ENCODE data around the gene NECTIN3. TPM values are rescaled to one million over a fixed set of nuclear protein-coding genes. Genes with fewer than 3 reads are reported as not detected.

Gene NECTIN3
- total RNA-seq, 1 donor from 2014 or later = 20.4 TPM

GRCh38 chr3:111035316-111035715, 36.3 kb upstream of the NECTIN3 start:
- Histone ChIP-seq H3K4me1 (no peaks in the 10 kb centered on the region), H3K9me3 (peaks cover 4% of the 10 kb centered on the region), H3K27ac (no peak overlapping the region), H3K4me3 (no peak overlapping the region), H3K36me3 (no peaks in the 10 kb centered on the region), H3K27me3 (no peaks in the 10 kb centered on the region)
- intact Hi-C loops (cut with DNase I) = no loop called here
- TF ChIP-seq POLR2AphosphoS5 (IDR thresholded peaks at IDR 0.05; ENCODE audit: insufficient read depth in 1 of 2, low read depth in 1 of 2) (no peak), POLR2A (IDR thresholded peaks at IDR 0.05) (no peak), CTCF (IDR thresholded peaks at IDR 0.05) (no peak)
- DNase-seq (ENCODE audit: extremely low spot score in 2 of 2) = no peak

DNA sequence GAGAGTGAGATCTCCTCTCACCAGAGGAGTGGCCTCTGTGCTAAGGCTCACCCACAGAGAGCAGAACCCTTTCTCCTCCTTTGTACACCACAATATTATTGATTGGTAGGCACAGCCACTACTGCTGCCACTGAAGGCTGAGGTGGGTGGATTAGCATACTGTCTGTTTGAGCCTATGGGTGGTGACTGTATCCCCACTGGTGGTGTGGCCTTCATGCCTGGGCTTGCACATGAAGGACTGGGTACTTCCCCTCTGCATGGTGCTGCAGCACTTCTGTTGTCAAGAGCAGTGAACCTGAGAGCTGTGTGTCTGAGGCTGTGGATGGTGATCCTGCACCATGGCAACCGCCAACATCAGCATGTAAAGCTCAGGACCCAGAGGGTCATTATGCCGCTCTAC, 35.7 kb upstream of the NECTIN3 start:
- TF ChIP-seq POLR2A (IDR thresholded peaks at IDR 0.05) = no peak
- TF ChIP-seq CTCF (IDR thresholded peaks at IDR 0.05) = no peak
- no peak for TF ChIP-seq POLR2AphosphoS5 (IDR thresholded peaks at IDR 0.05; ENCODE audit: insufficient read depth in 1 of 2, low read depth in 1 of 2)
- Histone ChIP-seq H3K36me3 (no peaks in the 10 kb centered on the region), H3K9me3 (peaks cover 4% of the 10 kb centered on the region), H3K4me3 (no peak overlapping the region), H3K4me1 (no peaks in the 10 kb centered on the region), H3K27me3 (no peaks in the 10 kb centered on the region), H3K27ac (no peak overlapping the region)
- intact Hi-C loops (cut with DNase I) = no loop called here
- DNase-seq (ENCODE audit: extremely low spot score in 2 of 2) = no peak

DNA sequence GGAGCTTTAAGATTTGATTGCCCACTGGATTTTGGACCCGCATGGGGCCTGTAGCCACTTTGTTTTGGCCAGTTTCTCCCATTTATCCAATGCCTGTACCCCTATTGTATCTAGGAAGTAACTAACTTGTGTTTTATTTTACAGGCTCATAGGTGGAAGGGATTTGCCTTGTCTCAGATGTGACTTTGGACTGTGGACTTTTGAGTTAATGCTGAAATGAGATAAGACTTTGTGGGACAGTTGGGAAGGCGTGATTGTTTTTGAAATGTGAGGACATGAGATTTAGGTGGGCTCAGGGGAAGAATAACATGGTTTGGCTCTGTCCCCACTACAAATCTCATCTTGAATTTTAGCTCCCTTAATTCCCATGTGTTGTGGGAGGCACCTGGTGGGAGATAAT, 30.7 kb upstream of the NECTIN3 start:
- intact Hi-C loops (cut with DNase I) = no loop called here
- no peak for DNase-seq (ENCODE audit: extremely low spot score in 2 of 2)
- TF ChIP-seq CTCF (IDR thresholded peaks at IDR 0.05) (no peak), POLR2A (IDR thresholded peaks at IDR 0.05) (no peak), POLR2AphosphoS5 (IDR thresholded peaks at IDR 0.05; ENCODE audit: insufficient read depth in 1 of 2, low read depth in 1 of 2) (no peak)

DNA sequence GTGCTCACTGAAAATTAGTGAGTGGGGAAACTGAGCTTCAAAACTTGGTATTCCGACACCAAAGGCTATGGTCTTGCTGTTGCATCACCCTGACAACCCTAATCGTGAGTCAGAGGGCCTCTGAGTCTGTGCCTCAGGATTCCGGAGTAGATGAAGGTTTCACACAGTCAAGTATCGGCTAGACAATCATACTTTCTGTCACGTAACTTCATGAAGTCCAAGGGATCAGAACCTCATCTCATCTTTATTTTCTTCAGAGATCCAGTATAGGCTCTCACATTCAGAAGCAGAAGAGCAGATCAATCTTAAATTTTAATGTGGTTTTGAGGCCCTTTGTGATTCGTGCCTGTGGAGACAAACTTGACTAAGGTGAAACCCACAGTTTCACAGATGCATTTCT, 26.1 kb upstream of the NECTIN3 start:
- TF ChIP-seq POLR2A (IDR thresholded peaks at IDR 0.05) = no peak
- TF ChIP-seq POLR2AphosphoS5 (IDR thresholded peaks at IDR 0.05; ENCODE audit: insufficient read depth in 1 of 2, low read depth in 1 of 2) = no peak
- TF ChIP-seq CTCF (IDR thresholded peaks at IDR 0.05) = no peak
- Histone ChIP-seq H3K4me1 (no peaks in the 10 kb centered on the region), H3K4me3 (no peak overlapping the region), H3K9me3 (no peaks in the 10 kb centered on the region), H3K27ac (no peak overlapping the region), H3K27me3 (no peaks in the 10 kb centered on the region), H3K36me3 (no peaks in the 10 kb centered on the region)
- DNase-seq (ENCODE audit: extremely low spot score in 2 of 2) = no peak
- intact Hi-C loops (cut with DNase I) = no loop called here

More for the DNA sequence above, 30.7 kb upstream of the NECTIN3 start:
- Histone ChIP-seq H3K27me3 (no peaks in the 10 kb centered on the region), H3K4me1 (no peaks in the 10 kb centered on the region), H3K9me3 (peaks cover 4% of the 10 kb centered on the region), H3K36me3 (no peaks in the 10 kb centered on the region), H3K4me3 (no peak overlapping the region), H3K27ac (no peak overlapping the region)

- no peak for TF ChIP-seq POLR2AphosphoS5 (IDR thresholded peaks at IDR 0.05; ENCODE audit: insufficient read depth in 1 of 2, low read depth in 1 of 2)
- TF ChIP-seq CTCF (IDR thresholded peaks at IDR 0.05) = no peak
- DNase-seq (ENCODE audit: extremely low spot score in 2 of 2) = no peak
- H3K27ac ChIP-seq = no peak overlapping the region
- no peak overlapping the region for H3K4me3 ChIP-seq
- no peaks in the 10 kb centered on the region for H3K36me3 ChIP-seq
- H3K4me1 ChIP-seq = no peaks in the 10 kb centered on the region
- no peaks in the 10 kb centered on the region for H3K27me3 ChIP-seq
- no peaks in the 10 kb centered on the region for H3K9me3 ChIP-seq
- intact Hi-C loops (cut with DNase I) = no loop called here
Observed at GRCh38 chr3:111047042-111047441, 24.6 kb upstream of the NECTIN3 start.
